DOHH2 (cell line): ENCODE measurements around the gene TTYH1.
"Not testable (repeated sequence)": the region's sequence is repeated elsewhere in the genome, so short reads cannot be mapped to it uniquely, and the experiment has no call there.

Experiments
- H3F3A ChIP-seq: fragments of 200-600 bp; sonication (generic), shearing (Covaris generic); 2 replicates; pipeline ENCODE4 v1.6.0; 2016; ENCODE audit warnings: antibody characterized with exemption, mild to moderate bottlenecking; ENCODE audit not compliant: control insufficient read depth, insufficient read depth
- H3K27ac ChIP-seq: fragments of 200-600 bp; sonication (generic); 2 replicates; pipeline ENCODE4 v1.5.1; 2014; ENCODE audit warnings: low read depth, mild to moderate bottlenecking, low read length, moderate library complexity
- H3K27me3 ChIP-seq: fragments of 200-600 bp; sonication (generic); 2 replicates; pipeline ENCODE4 v1.6.1; 2014; ENCODE audit warnings: mild to moderate bottlenecking, low read length, mixed read lengths; ENCODE audit not compliant: control insufficient read depth
- H3K36me3 ChIP-seq: fragments of 200-600 bp; sonication (generic); 2 replicates; pipeline ENCODE4 v1.6.1; 2014; ENCODE audit warnings: mild to moderate bottlenecking, low read length, moderate library complexity, mixed read lengths; ENCODE audit not compliant: control insufficient read depth
- H3K4me1 ChIP-seq: fragments of 200-600 bp; sonication (generic); 2 replicates; pipeline ENCODE4 v1.6.1; 2014; ENCODE audit warnings: mild to moderate bottlenecking, low read length, mixed read lengths; ENCODE audit not compliant: control insufficient read depth
- H3K4me2 ChIP-seq: fragments of 200-600 bp; sonication (generic); 2 replicates; pipeline ENCODE4 v1.6.0; 2014; ENCODE audit warnings: mild to moderate bottlenecking, low read length, moderate library complexity
- H3K4me3 ChIP-seq: fragments of 200-600 bp; sonication (generic); 2 replicates; pipeline ENCODE4 v1.5.1; 2014; ENCODE audit warnings: mild to moderate bottlenecking, low read length, mixed read lengths
- H3K79me2 ChIP-seq: fragments of 200-600 bp; sonication (generic); 2 replicates; pipeline ENCODE4 v1.6.1; 2014; ENCODE audit warnings: mild to moderate bottlenecking, low read length, mixed read lengths; ENCODE audit not compliant: control insufficient read depth
- H3K9me2 ChIP-seq: fragments of 200-600 bp; sonication (generic); replicated peaks from 2 replicates; pipeline ENCODE4 v1.6.1; 2014; ENCODE audit warnings: mild to moderate bottlenecking, low read length, mixed read lengths; ENCODE audit not compliant: control insufficient read depth
- H3K9me3 ChIP-seq: fragments of 200-600 bp; sonication (generic); 2 replicates; pipeline ENCODE4 v1.6.1; 2014; ENCODE audit warnings: antibody characterized with exemption, low read length, mixed read lengths; ENCODE audit not compliant: control insufficient read depth, insufficient read depth
- H4K20me1 ChIP-seq: fragments of 200-600 bp; sonication (generic); 2 replicates; pipeline ENCODE4 v1.6.0; 2014; ENCODE audit warnings: low read depth, mild to moderate bottlenecking, antibody characterized with exemption, low read length, moderate library complexity; ENCODE audit not compliant: control insufficient read depth, insufficient read depth
- CTCF ChIP-seq: fragments of 200-600 bp; sonication (generic); IDR thresholded peaks from one replicate; pipeline ENCODE4 v1.5.1; 2014; ENCODE audit warnings: antibody characterized with exemption, mild to moderate bottlenecking, low read depth, low read length; ENCODE audit not compliant: poor library complexity, severe bottlenecking
- EZH2phosphoT487 ChIP-seq: fragments of 200-600 bp; sonication (generic); IDR thresholded peaks from 2 replicates; pipeline ENCODE4 v1.6.1; 2017; ENCODE audit warnings: borderline replicate concordance, mild to moderate bottlenecking, antibody characterized with exemption, low read length, moderate library complexity, mixed read lengths

The TTYH1 gene

GRCh38 chr19:54370434-54370796 lies 44.8 kb upstream of the TTYH1 start:
- not testable (repeated sequence) for H3K36me3 ChIP-seq, H3K79me2 ChIP-seq, H3K9me3 ChIP-seq, H3K4me3 ChIP-seq, H3K9me2 ChIP-seq, H3F3A ChIP-seq, H4K20me1 ChIP-seq, H3K27ac ChIP-seq
- H3K4me1 ChIP-seq: peaks cover 33% of the 10 kb centered on the region
- peaks cover 62% of the 10 kb centered on the region for H3K27me3 ChIP-seq
- H3K4me2 ChIP-seq: peak overlapping the region; percentile 14; the same call in 1 of the 2 replicates

GRCh38 chr19:54371453-54371852 lies 43.8 kb upstream of the TTYH1 start:
- H3K9me2 ChIP-seq, H3K36me3 ChIP-seq, H3K27ac ChIP-seq, H3K4me2 ChIP-seq, H3K9me3 ChIP-seq, H3K79me2 ChIP-seq, H4K20me1 ChIP-seq, H3F3A ChIP-seq, H3K4me3 ChIP-seq: not testable (repeated sequence)
- H3K27me3 ChIP-seq: peaks cover 60% of the 10 kb centered on the region
- H3K4me1 ChIP-seq: peaks cover 35% of the 10 kb centered on the region

- no peaks in the 10 kb centered on the region for H3K9me2 ChIP-seq
- H3K4me2 ChIP-seq: no peak overlapping the region
- H4K20me1 ChIP-seq: peaks cover 4% of the 10 kb centered on the region
- H3K27ac ChIP-seq: no peak overlapping the region
- peaks cover 16% of the 10 kb centered on the region for H3F3A ChIP-seq
- no peak overlapping the region for H3K4me3 ChIP-seq
- no peaks in the 10 kb centered on the region for H3K79me2 ChIP-seq
- no peak for TF ChIP-seq EZH2phosphoT487
- TF ChIP-seq CTCF: no peak
- H3K4me1 ChIP-seq: peaks cover 54% of the 10 kb centered on the region
- no peaks in the 10 kb centered on the region for H3K36me3 ChIP-seq
- H3K27me3 ChIP-seq: peaks cover 62% of the 10 kb centered on the region
- no peaks in the 10 kb centered on the region for H3K9me3 ChIP-seq
Measured at GRCh38 chr19:54373781-54374631, 41.3 kb upstream of the TTYH1 start.

- not testable (repeated sequence) for H3K36me3 ChIP-seq, H4K20me1 ChIP-seq, H3K9me2 ChIP-seq, H3K79me2 ChIP-seq, H3K4me2 ChIP-seq, H3K4me3 ChIP-seq, H3K9me3 ChIP-seq, H3K27ac ChIP-seq
- H3K27me3 ChIP-seq: peaks cover 66% of the 10 kb centered on the region
- H3K4me1 ChIP-seq: peaks cover 55% of the 10 kb centered on the region
- H3F3A ChIP-seq: peaks cover 17% of the 10 kb centered on the region
Measured at GRCh38 chr19:54375181-54375938, 39.9 kb upstream of the TTYH1 start.
